HCT116 (cell line): Measurements from ENCODE around the gene MAP7.

Experiments
- ELF1 ChIP-seq: IDR thresholded peaks from 2 replicates; pipeline ENCODE4 v1.6.1; 2012; ENCODE audit warnings: low read depth, borderline replicate concordance
- EZH2phosphoT487 ChIP-seq: fragments of 200-600 bp; IDR thresholded peaks from 2 replicates; pipeline ENCODE4 v1.6.1; 2018; ENCODE audit warnings: antibody characterized with exemption, borderline replicate concordance
- POLR2A ChIP-seq: IDR thresholded peaks from 2 replicates; pipeline ENCODE4 v1.7.0; 2011; ENCODE audit warnings: borderline replicate concordance; ENCODE audit not compliant: insufficient read depth, insufficient read length; ENCODE audit errors: extremely low read depth
- TCF7L2 ChIP-seq: IDR thresholded peaks from 2 replicates; pipeline ENCODE4 v1.7.0; 2011; ENCODE audit warnings: borderline replicate concordance, inconsistent platforms; ENCODE audit not compliant: insufficient read depth, insufficient read length; ENCODE audit errors: extremely low read depth
- TF ChIP-seq, protein P1 (sequence below), 3 experiments: fragments of 200-600 bp in 1 of 3; sonication (generic) in 1 of 3; IDR thresholded peaks in 2 of 3; conservative IDR thresholded peaks in 1 of 3; 2 replicates each; pipeline ENCODE4 v1.5.1; 2012 to 2017; ENCODE audit warnings: low read depth in 2 of 3, low read length in 2 of 3, antibody characterized with exemption in 1 of 3, borderline replicate concordance in 1 of 3, control low read depth in 1 of 3, mild to moderate bottlenecking in 1 of 3, mixed read lengths in 1 of 3, mixed run types in 1 of 3, moderate library complexity in 1 of 3; ENCODE audit not compliant: insufficient read depth in 1 of 3

DNA sequence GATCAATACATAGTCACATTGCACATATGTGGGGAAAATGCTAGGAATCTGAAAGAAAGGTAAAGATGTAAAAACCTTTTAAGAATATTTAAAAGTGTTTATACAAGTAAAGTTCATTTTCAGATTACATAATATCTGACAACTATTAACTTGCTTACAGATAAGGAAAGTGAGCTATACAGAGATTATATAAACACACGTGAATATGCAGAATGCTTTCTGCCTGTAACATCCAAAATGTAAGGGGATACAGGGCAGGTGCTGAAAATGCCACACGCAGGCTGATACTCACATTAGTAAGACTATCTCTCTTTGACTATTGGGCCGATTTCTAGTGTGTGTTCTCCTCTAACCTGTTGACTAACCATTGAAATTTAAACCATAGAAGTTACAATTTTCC is 17.9 kb upstream of the MAP7 start:
- TF ChIP-seq TCF7L2 (no peak), POLR2A (no peak), ELF1 (no peak), EZH2phosphoT487 (no peak)
- TF ChIP-seq, protein P1, sequence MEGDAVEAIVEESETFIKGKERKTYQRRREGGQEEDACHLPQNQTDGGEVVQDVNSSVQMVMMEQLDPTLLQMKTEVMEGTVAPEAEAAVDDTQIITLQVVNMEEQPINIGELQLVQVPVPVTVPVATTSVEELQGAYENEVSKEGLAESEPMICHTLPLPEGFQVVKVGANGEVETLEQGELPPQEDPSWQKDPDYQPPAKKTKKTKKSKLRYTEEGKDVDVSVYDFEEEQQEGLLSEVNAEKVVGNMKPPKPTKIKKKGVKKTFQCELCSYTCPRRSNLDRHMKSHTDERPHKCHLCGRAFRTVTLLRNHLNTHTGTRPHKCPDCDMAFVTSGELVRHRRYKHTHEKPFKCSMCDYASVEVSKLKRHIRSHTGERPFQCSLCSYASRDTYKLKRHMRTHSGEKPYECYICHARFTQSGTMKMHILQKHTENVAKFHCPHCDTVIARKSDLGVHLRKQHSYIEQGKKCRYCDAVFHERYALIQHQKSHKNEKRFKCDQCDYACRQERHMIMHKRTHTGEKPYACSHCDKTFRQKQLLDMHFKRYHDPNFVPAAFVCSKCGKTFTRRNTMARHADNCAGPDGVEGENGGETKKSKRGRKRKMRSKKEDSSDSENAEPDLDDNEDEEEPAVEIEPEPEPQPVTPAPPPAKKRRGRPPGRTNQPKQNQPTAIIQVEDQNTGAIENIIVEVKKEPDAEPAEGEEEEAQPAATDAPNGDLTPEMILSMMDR (IDR thresholded peaks at IDR 0.05 in 2 of 3, conservative IDR thresholded peaks at IDR 0.05 in 1 of 3; ENCODE audit: borderline replicate concordance in 1 of 3, insufficient read depth in 1 of 3, low read depth in 2 of 3, low read length in 2 of 3), result no peak
